Amniotic stem cell (primary cell): ENCODE results near the gene PDC.
"Not testable (repeated sequence)": the region's sequence is repeated elsewhere in the genome, so short reads cannot be mapped to it uniquely, and the experiment has no call there.

Experiments
- DNase-seq: peaks from one replicate; lab custom pipeline; 2025; lab: John Stamatoyannopoulos, UW

Gene PDC

GRCh38 chr1:186401446-186401845 is 59.5 kb downstream of the PDC start:
- not testable (repeated sequence) for DNase-seq
